HG02759 (cell line): Measurements from ENCODE around the gene TMEM179B.
A peak's percentile ranks its signal among the peaks of the same experiment; 100 is the strongest.
"Not testable (repeated sequence)": the region's sequence is repeated elsewhere in the genome, so short reads cannot be mapped to it uniquely, and the experiment has no call there.

Source experiments
- ATAC-seq: cut with Tn5 transposase; IDR thresholded peaks from one replicate; pipeline ENCODE4 v1.9.1; 2021; ENCODE audit warnings: mild to moderate bottlenecking, moderate library complexity; ENCODE audit not compliant: unreplicated experiment

Gene TMEM179B

GRCh38 chr11:62787005-62787759, at the start of gene TMEM179B:
Gene TMEM179B, plus strand, starts transcription at chr11:62787402. Its CDS starts 30 bp downstream, at chr11:62787432.
- ATAC-seq, result peak; percentile 68

GRCh38 chr11:62747475-62748160, 39.6 kb upstream of the TMEM179B start:
- ATAC-seq, result no peak

GRCh38 chr11:62749931-62750330, 37.3 kb upstream of the TMEM179B start:
- ATAC-seq, result not testable (repeated sequence)

- ATAC-seq, result no peak
Observed at GRCh38 chr11:62752177-62752785, 34.9 kb upstream of the TMEM179B start.

GRCh38 chr11:62752994-62753735, 34.0 kb upstream of the TMEM179B start:
- ATAC-seq, result peak; percentile 0

GRCh38 chr11:62753736-62754603, 33.2 kb upstream of the TMEM179B start, which contains the start of gene ZBTB3:
Gene ZBTB3, minus strand, starts transcription at chr11:62754160. Its CDS starts 496 bp downstream, at chr11:62753664.
- ATAC-seq, result peak; percentile 93

- no peak for ATAC-seq
Observed at GRCh38 chr11:62755086-62755615, 32.1 kb upstream of the TMEM179B start.

- ATAC-seq, result no peak
Observed at GRCh38 chr11:62757846-62758788, 29.1 kb upstream of the TMEM179B start.

- ATAC-seq, result not testable (repeated sequence)
Observed at GRCh38 chr11:62760867-62761227, 26.4 kb upstream of the TMEM179B start.

GRCh38 chr11:62770778-62771143, 16.4 kb upstream of the TMEM179B start:
- ATAC-seq, result peak; percentile 2

- ATAC-seq, result peak; percentile 87
Observed at GRCh38 chr11:62771144-62772021, 15.8 kb upstream of the TMEM179B start, which contains the start of gene TAF6L. Gene TAF6L, plus strand, starts transcription at chr11:62771396. Its CDS starts 4,388 bp downstream, at chr11:62775784.

- no peak for ATAC-seq
Observed at GRCh38 chr11:62774407-62774806, 12.8 kb upstream of the TMEM179B start.

- ATAC-seq, result no peak
Observed at GRCh38 chr11:62775646-62776045, 11.6 kb upstream of the TMEM179B start.

GRCh38 chr11:62777389-62777788, 9.8 kb upstream of the TMEM179B start:
- no peak for ATAC-seq

GRCh38 chr11:62778441-62778840, 8.8 kb upstream of the TMEM179B start:
- ATAC-seq, result no peak

GRCh38 chr11:62782753-62783152, 4.4 kb upstream of the TMEM179B start:
- no peak for ATAC-seq

- ATAC-seq, result peak; percentile 66
Observed at GRCh38 chr11:62786318-62787004, 741 bp upstream of the TMEM179B start.
